ENCODE data around the gene DCBLD1. TPM values are rescaled to one million over a fixed set of nuclear protein-coding genes. Genes with fewer than 3 reads are reported as not detected.

The DCBLD1 gene
- total RNA-seq, 1 donor from 2014 or later: 0.31 TPM

DNA sequence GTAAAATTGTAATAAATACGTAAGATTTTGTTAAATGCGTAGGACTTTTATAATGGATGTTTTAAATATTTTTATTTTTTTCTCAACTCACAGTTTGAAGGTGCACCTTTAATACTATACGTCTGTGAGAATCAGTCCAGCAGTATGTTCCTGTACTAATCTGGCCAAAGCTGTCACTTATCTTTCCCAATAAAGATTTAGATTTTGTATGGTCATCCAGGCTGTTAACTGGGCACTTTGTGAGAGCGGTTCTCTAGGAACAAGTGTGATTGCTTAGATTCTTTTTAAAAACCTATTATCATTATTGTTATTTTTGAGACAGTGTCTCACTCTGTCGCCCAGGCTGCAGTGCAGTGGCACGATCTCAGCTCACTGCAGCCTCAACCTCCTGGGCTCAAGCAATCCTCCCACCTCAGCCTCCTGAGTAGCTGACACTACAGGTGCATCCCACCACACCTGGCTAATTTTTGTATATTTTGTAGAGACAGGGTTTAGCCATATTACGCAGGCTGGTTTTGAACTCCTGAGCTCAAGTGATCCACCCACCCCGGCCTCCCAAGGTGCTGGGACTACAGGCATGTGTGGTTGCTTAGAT is 1.7 kb downstream of the DCBLD1 start:
- Mint-ChIP-seq H3K4me1 (peaks cover 17% of the 10 kb centered on the region), H3K27ac (no peak overlapping the region), H3K36me3 (ENCODE audit: low read depth) (no peaks in the 10 kb centered on the region), H3K27me3 (peaks cover 42% of the 10 kb centered on the region), H3K9me3 (no peaks in the 10 kb centered on the region), H3K4me3 (no peak overlapping the region)
- no peak for ATAC-seq (ENCODE audit: low read depth)
- ChIA-PET POLR2A (no interaction called here), CTCF (no interaction called here)
- TF ChIP-seq, protein P1, sequence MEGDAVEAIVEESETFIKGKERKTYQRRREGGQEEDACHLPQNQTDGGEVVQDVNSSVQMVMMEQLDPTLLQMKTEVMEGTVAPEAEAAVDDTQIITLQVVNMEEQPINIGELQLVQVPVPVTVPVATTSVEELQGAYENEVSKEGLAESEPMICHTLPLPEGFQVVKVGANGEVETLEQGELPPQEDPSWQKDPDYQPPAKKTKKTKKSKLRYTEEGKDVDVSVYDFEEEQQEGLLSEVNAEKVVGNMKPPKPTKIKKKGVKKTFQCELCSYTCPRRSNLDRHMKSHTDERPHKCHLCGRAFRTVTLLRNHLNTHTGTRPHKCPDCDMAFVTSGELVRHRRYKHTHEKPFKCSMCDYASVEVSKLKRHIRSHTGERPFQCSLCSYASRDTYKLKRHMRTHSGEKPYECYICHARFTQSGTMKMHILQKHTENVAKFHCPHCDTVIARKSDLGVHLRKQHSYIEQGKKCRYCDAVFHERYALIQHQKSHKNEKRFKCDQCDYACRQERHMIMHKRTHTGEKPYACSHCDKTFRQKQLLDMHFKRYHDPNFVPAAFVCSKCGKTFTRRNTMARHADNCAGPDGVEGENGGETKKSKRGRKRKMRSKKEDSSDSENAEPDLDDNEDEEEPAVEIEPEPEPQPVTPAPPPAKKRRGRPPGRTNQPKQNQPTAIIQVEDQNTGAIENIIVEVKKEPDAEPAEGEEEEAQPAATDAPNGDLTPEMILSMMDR (IDR thresholded peaks at IDR 0.05): no peak
- intact Hi-C loops (cut with micrococcal nuclease): no loop called here
- no peak for DNase-seq

- TF ChIP-seq, protein P1 (IDR thresholded peaks at IDR 0.05): no peak
- H3K9me3 Mint-ChIP-seq: no peaks in the 10 kb centered on the region
- H3K4me1 Mint-ChIP-seq: peaks cover 17% of the 10 kb centered on the region
- peaks cover 42% of the 10 kb centered on the region for H3K27me3 Mint-ChIP-seq
- intact Hi-C loops (cut with micrococcal nuclease): no loop called here
- CTCF ChIA-PET: no interaction called here
- H3K36me3 Mint-ChIP-seq (ENCODE audit: low read depth): no peaks in the 10 kb centered on the region
- ATAC-seq (ENCODE audit: low read depth): no peak
- H3K4me3 Mint-ChIP-seq: no peak overlapping the region
- no peak for DNase-seq
- POLR2A ChIA-PET: no interaction called here
- no peak overlapping the region for H3K27ac Mint-ChIP-seq
Observed at GRCh38 chr6:117485433-117485832, 3.0 kb downstream of the DCBLD1 start.

DNA sequence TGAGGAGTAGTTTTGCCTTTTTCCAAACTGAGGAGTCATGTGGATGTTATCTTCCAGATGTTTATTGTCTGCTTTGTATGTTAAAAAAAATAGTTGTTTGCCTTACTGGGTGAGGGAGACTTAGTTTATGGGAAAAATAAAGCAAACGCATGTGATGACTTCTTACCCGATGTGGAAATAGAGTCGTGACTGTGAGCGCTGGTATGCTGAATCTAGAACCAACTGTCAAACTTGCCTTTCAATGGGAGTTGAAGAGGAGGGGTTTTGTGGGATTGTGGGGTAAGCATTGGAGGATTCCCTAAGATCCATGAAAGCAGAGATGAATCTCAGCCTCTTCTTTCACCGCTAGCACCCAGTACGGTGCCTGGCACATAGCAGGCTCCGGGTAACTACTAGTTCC is 5.3 kb downstream of the DCBLD1 start:
- Mint-ChIP-seq H3K27me3 (peaks cover 30% of the 10 kb centered on the region), H3K4me3 (no peak overlapping the region), H3K4me1 (peaks cover 5% of the 10 kb centered on the region), H3K9me3 (no peaks in the 10 kb centered on the region), H3K27ac (no peak overlapping the region), H3K36me3 (ENCODE audit: low read depth) (no peaks in the 10 kb centered on the region)
- ATAC-seq (ENCODE audit: low read depth) (no peak), DNase-seq (no peak)
- TF ChIP-seq, protein P1 (IDR thresholded peaks at IDR 0.05): no peak
- ChIA-PET POLR2A (no interaction called here), CTCF (no interaction called here)
- intact Hi-C loops (cut with micrococcal nuclease): no loop called here

GRCh38 chr6:117489003-117489402 is 6.5 kb downstream of the DCBLD1 start:
- Mint-ChIP-seq H3K27me3 (peaks cover 25% of the 10 kb centered on the region), H3K4me1 (no peaks in the 10 kb centered on the region), H3K9me3 (no peaks in the 10 kb centered on the region), H3K27ac (no peak overlapping the region), H3K36me3 (ENCODE audit: low read depth) (no peaks in the 10 kb centered on the region), H3K4me3 (no peak overlapping the region)
- TF ChIP-seq, protein P1 (IDR thresholded peaks at IDR 0.05): no peak
- CTCF ChIA-PET: no interaction called here
- DNase-seq (no peak), ATAC-seq (ENCODE audit: low read depth) (no peak)
- POLR2A ChIA-PET: no interaction called here
- intact Hi-C loops (cut with micrococcal nuclease): no loop called here

- no peak overlapping the region for H3K27ac Mint-ChIP-seq
- no peaks in the 10 kb centered on the region for H3K9me3 Mint-ChIP-seq
- H3K4me1 Mint-ChIP-seq: no peaks in the 10 kb centered on the region
- peaks cover 10% of the 10 kb centered on the region for H3K27me3 Mint-ChIP-seq
- CTCF ChIA-PET: no interaction called here
- ATAC-seq (ENCODE audit: low read depth) (no peak), DNase-seq (no peak)
- POLR2A ChIA-PET: no interaction called here
- TF ChIP-seq, protein P1 (IDR thresholded peaks at IDR 0.05): no peak
- H3K36me3 Mint-ChIP-seq (ENCODE audit: low read depth): no peaks in the 10 kb centered on the region
- H3K4me3 Mint-ChIP-seq: no peak overlapping the region
- intact Hi-C loops (cut with micrococcal nuclease): no loop called here
Observed at GRCh38 chr6:117491916-117492315, 9.4 kb downstream of the DCBLD1 start.

Measured in activated B cell treated with CpG ODN at 0.5 μM for 24 hours (primary cell).